PC-9 (cell line): Measurements from ENCODE around the gene CBX8.

Experiments
- EZH2 ChIP-seq: fragments of 200-600 bp; sonication (generic); IDR thresholded peaks from 2 replicates; pipeline ENCODE4 v1.8.0; 2017; ENCODE audit warnings: antibody characterized with exemption, low read depth
- TF ChIP-seq, protein P1 (sequence below): fragments of 200-600 bp; sonication (generic); conservative IDR thresholded peaks from 2 replicates; pipeline ENCODE4 v1.6.1; 2017; ENCODE audit warnings: mixed run types, antibody characterized with exemption, mild to moderate bottlenecking, moderate library complexity

DNA sequence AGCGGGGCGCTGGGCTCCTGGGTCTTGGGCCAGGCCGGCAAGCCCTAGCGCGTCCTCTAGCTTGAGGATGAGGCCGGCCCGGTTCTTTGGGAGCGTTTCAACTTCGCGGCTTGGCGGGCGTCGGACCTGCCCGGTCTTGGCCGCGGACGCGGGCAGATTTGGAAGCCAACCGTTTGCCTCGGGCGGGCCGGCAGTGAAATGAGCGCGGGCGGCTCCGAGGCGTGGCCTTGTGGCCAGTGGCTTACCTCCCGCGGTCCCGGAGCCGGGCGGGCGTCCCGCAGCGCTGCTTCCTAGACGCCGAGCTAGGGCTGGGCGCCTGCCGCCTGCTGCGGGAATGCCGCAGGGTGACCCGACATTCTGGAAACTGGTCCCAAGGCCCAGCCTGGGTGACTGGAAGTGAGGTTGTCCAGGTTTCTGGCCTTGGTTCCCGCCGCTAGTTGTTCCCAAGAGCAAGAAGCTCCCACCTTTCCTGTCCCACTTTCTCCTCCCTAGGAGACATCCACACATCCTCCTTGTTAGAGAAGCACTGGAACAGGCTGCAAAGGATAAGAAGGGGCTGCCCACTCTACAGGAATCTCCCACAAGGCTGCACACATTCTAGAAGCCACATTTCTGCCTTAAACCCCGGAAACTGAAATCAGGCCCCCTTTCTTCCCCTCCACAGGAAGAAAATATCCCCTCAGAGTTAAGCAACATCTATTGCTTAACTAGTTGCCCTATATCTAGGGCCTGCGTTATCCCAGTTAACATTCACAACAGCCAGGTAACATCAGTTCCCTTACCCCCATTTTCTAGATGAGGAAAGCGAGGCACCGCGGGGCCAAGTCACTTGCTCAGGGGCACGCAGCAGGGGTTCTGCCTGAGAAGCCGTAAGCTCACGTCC, 4.5 kb upstream of the CBX8 start:
- TF ChIP-seq, protein P1, sequence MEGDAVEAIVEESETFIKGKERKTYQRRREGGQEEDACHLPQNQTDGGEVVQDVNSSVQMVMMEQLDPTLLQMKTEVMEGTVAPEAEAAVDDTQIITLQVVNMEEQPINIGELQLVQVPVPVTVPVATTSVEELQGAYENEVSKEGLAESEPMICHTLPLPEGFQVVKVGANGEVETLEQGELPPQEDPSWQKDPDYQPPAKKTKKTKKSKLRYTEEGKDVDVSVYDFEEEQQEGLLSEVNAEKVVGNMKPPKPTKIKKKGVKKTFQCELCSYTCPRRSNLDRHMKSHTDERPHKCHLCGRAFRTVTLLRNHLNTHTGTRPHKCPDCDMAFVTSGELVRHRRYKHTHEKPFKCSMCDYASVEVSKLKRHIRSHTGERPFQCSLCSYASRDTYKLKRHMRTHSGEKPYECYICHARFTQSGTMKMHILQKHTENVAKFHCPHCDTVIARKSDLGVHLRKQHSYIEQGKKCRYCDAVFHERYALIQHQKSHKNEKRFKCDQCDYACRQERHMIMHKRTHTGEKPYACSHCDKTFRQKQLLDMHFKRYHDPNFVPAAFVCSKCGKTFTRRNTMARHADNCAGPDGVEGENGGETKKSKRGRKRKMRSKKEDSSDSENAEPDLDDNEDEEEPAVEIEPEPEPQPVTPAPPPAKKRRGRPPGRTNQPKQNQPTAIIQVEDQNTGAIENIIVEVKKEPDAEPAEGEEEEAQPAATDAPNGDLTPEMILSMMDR, result no peak
- TF ChIP-seq EZH2, result no peak
